SK-N-SH (cell line): ENCODE data around the gene LRP11. TPM values are rescaled to one million over a fixed set of nuclear protein-coding genes. Genes with fewer than 3 reads are reported as not detected.

Experiments used
- CTCF ChIA-PET: fragments of 300-600, 350-600 bp; formaldehyde crosslinking; extraction: SDS; loops from one replicate; lab custom pipeline; 2021; lab: Yijun Ruan, JAX
- POLR2A ChIA-PET: fragments of 350-600 bp; sonication (Branson Sonifier 250); formaldehyde crosslinking; extraction: SDS; loops from one replicate; lab custom pipeline; 2020; ENCODE audit warnings: antibody characterized with exemption, inconsistent platforms; lab: Yijun Ruan, JAX
- DNase-seq: peaks from one replicate; pipeline ENCODE4 v3.0.0; 2012
- H2AFZ ChIP-seq: fragments of 200-600 bp; sonication (generic); 2 replicates; pipeline ENCODE4 v1.8.1; 2016; ENCODE audit warnings: antibody characterized with exemption, mild to moderate bottlenecking, low read depth
- H3F3A ChIP-seq: fragments of 200-600 bp; sonication (generic); replicated peaks from 2 replicates; pipeline ENCODE3; 2016; ENCODE audit warnings: antibody characterized with exemption, mild to moderate bottlenecking; ENCODE audit not compliant: insufficient read depth
- H3K27ac ChIP-seq, 2 experiments: fragments of 200-500 bp in 1 of 2; fragments of 200-600 bp in 1 of 2; sonication (Bioruptor generic) in 1 of 2; sonication (generic), shearing (Covaris generic) in 1 of 2; 2 replicates each; pipeline versions ENCODE4 v1.5.1 to v1.6.1; 2014 to 2016; ENCODE audit warnings: low read depth in 2 of 2, inconsistent platforms in 1 of 2, low read length in 1 of 2, mild to moderate bottlenecking in 1 of 2, mixed read lengths in 1 of 2
- H3K27me3 ChIP-seq: fragments of 200-600 bp; sonication (generic), shearing (Covaris generic); 2 replicates; pipeline ENCODE4 v1.6.1; 2016; ENCODE audit warnings: mixed run types; ENCODE audit not compliant: insufficient read depth
- H3K36me3 ChIP-seq, 2 experiments: fragments of 200-500 bp in 1 of 2; fragments of 200-600 bp in 1 of 2; sonication (Bioruptor generic) in 1 of 2; sonication (generic) in 1 of 2; replicated peaks in 1 of 2; 2 replicates each; pipeline versions ENCODE3 to v1.5.1; 2014 to 2016; ENCODE audit warnings: low read length in 1 of 2, mild to moderate bottlenecking in 1 of 2; ENCODE audit not compliant: insufficient read depth in 2 of 2, control insufficient read depth in 1 of 2
- H3K4me1 ChIP-seq, 2 experiments: fragments of 200-500 bp in 1 of 2; fragments of 200-600 bp in 1 of 2; sonication (Bioruptor generic) in 1 of 2; sonication (generic), shearing (Covaris generic) in 1 of 2; 2 replicates each; pipeline versions ENCODE4 v1.5.1 to v1.6.1; 2014 to 2016; ENCODE audit warnings: low read depth in 1 of 2, low read length in 1 of 2, mixed run types in 1 of 2; ENCODE audit not compliant: insufficient read depth in 2 of 2, control insufficient read depth in 1 of 2
- H3K4me2 ChIP-seq: fragments of 200-600 bp; sonication (generic), shearing (Covaris generic); 2 replicates; pipeline ENCODE4 v1.6.1; 2017; ENCODE audit warnings: mixed run types
- H3K4me3 ChIP-seq, 2 experiments: fragments of 200-500 bp in 1 of 2; fragments of 200-600 bp in 1 of 2; sonication (Bioruptor generic) in 1 of 2; sonication (generic), shearing (Covaris generic) in 1 of 2; 2 replicates each; pipeline versions ENCODE4 v1.5.1 to v1.8.1; 2014 to 2016; ENCODE audit warnings: low read depth in 2 of 2, inconsistent platforms in 1 of 2, low read length in 1 of 2, mild to moderate bottlenecking in 1 of 2, mixed read lengths in 1 of 2, moderate library complexity in 1 of 2
- H3K79me2 ChIP-seq: fragments of 200-600 bp; sonication (generic); 2 replicates; pipeline ENCODE4 v1.8.1; 2017; ENCODE audit warnings: mild to moderate bottlenecking; ENCODE audit not compliant: insufficient read depth
- H3K9ac ChIP-seq: fragments of 200-600 bp; sonication (generic); 2 replicates; pipeline ENCODE4 v1.6.1; 2017; ENCODE audit warnings: mixed run types
- H3K9me2 ChIP-seq: fragments of 200-600 bp; sonication (generic); 2 replicates; pipeline ENCODE4 v1.6.1; 2017; ENCODE audit warnings: mixed run types
- H3K9me3 ChIP-seq: fragments of 200-600 bp; sonication (generic); 2 replicates; pipeline ENCODE4 v1.6.1; 2017; ENCODE audit warnings: mixed run types, mild to moderate bottlenecking, moderate library complexity
- H4K20me1 ChIP-seq: fragments of 200-600 bp; sonication (generic); 2 replicates; pipeline ENCODE4 v1.6.1; 2017; ENCODE audit warnings: mild to moderate bottlenecking, mixed run types; ENCODE audit not compliant: insufficient read depth
- CHD2 ChIP-seq: fragments of 150-350 bp; IDR thresholded peaks from 2 replicates; pipeline ENCODE4 v1.6.1; 2018; ENCODE audit warnings: low read length; ENCODE audit not compliant: partially characterized antibody
- EP300 ChIP-seq, 2 experiments: IDR thresholded peaks; 2 replicates each; pipeline versions ENCODE4 v1.4.0 to v1.6.1; 2012; ENCODE audit warnings: borderline replicate concordance in 1 of 2, low read depth in 1 of 2, low read length in 1 of 2
- FOSL2 ChIP-seq: IDR thresholded peaks from 2 replicates; pipeline ENCODE4 v1.4.0; 2012; ENCODE audit warnings: low read depth, mild to moderate bottlenecking, moderate library complexity, borderline replicate concordance
- FOXJ3 ChIP-seq: sonication (generic); formaldehyde crosslinking; IDR thresholded peaks from 2 replicates; pipeline ENCODE4 v1.5.1; 2020; ENCODE audit warnings: mild to moderate bottlenecking, missing genetic modification reagents
- GABPA ChIP-seq: IDR thresholded peaks from 2 replicates; pipeline ENCODE4 v1.4.0; 2012; ENCODE audit warnings: low read depth, mild to moderate bottlenecking
- JUND ChIP-seq: IDR thresholded peaks from 2 replicates; pipeline ENCODE4 v1.4.0; 2012
- NFIC ChIP-seq: IDR thresholded peaks from 2 replicates; pipeline ENCODE4 v1.4.0; 2012; ENCODE audit warnings: borderline replicate concordance
- POLR2AphosphoS5 ChIP-seq: IDR thresholded peaks from 2 replicates; pipeline ENCODE4 v1.6.1; 2012; ENCODE audit warnings: low read depth, low read length
- TAF1 ChIP-seq: IDR thresholded peaks from 2 replicates; pipeline ENCODE4 v1.6.1; 2012; ENCODE audit warnings: low read depth, mild to moderate bottlenecking, low read length, moderate library complexity, borderline replicate concordance
- USF1 ChIP-seq: IDR thresholded peaks from 2 replicates; pipeline ENCODE4 v1.4.0; 2012; ENCODE audit warnings: low read depth, borderline replicate concordance
- WGBS: methylation state at CpG from one replicate; pipeline ENCODE4 v1.1.6; 2017; ENCODE audit warnings: low lambda C conversion rate; 5-methylcytosine and 5-hydroxymethylcytosine counted together
- polyA plus RNA-seq, 3 experiments: library from polyadenylated mRNA; depleted of rRNA; stranded (reverse); fragments of >200 nt; gene quantifications; 2 replicates each; pipeline ENCODE4 v1.2.3, GENCODE V29; 2012
- TF ChIP-seq, protein P1 (sequence below): IDR thresholded peaks from 2 replicates; pipeline ENCODE4 v1.4.0; 2012; ENCODE audit warnings: low read depth

The LRP11 gene
- polyA plus RNA-seq, 1 of the 3 experiments (the other 2 are of a cell fraction), result 25.0 TPM

- no peak for TF ChIP-seq CHD2
Measured at GRCh38 chr6:149897015-149897697, 33.0 kb upstream of the LRP11 start (continued).

GRCh38 chr6:149896491-149896890, 32.3 kb upstream of the LRP11 start:
- peak overlapping the region in 1 of 2 experiments; percentile 84; a peak in 3 of 4 replicates for H3K27ac ChIP-seq

GRCh38 chr6:149895833-149896271, 31.7 kb upstream of the LRP11 start:
- H2AFZ ChIP-seq, result peak overlapping the region; percentile 49
- H3K79me2 ChIP-seq, result no peaks in the 10 kb centered on the region
- H3K9ac ChIP-seq, result no peak overlapping the region
- 53% methylated on average over 5 of the region's 5 CpGs for WGBS
- TF ChIP-seq CHD2, result no peak
- peak; percentile 61 for TF ChIP-seq NFIC
- TF ChIP-seq, protein P1, sequence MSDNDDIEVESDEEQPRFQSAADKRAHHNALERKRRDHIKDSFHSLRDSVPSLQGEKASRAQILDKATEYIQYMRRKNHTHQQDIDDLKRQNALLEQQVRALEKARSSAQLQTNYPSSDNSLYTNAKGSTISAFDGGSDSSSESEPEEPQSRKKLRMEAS, result peak; percentile 37
- peak; percentile 36; the same call in 1 of the 2 replicates for TF ChIP-seq FOSL2
- TF ChIP-seq USF1, result no peak
- no peak for TF ChIP-seq JUND
- H3K36me3 ChIP-seq, result no peaks in the 10 kb centered on the region
- ChIA-PET CTCF (no interaction called here), POLR2A (no interaction called here)
- H3K9me3 ChIP-seq, result no peaks in the 10 kb centered on the region
- H3K4me1 ChIP-seq, result peaks cover 5 to 21% of the 10 kb centered on the region in 2 experiments; a peak in 3 of 4 replicates
- H3K27ac ChIP-seq, result peak overlapping the region; percentile 17 to 84; a peak in 3 of 4 replicates
- H3K9me2 ChIP-seq, result no peaks in the 10 kb centered on the region
- peak overlapping the region; percentile 73 for H3K4me2 ChIP-seq
- H3K4me3 ChIP-seq, result no peak overlapping the region
- peaks cover 24% of the 10 kb centered on the region for H3F3A ChIP-seq
- H4K20me1 ChIP-seq, result no peaks in the 10 kb centered on the region
- DNase-seq, result peak; percentile 44
- no peaks in the 10 kb centered on the region for H3K27me3 ChIP-seq

More at GRCh38 chr6:149896491-149896890, 32.3 kb upstream of the LRP11 start:
- Histone ChIP-seq H2AFZ (peak overlapping the region; percentile 84; the same call in 1 of the 2 replicates), H3K4me2 (peak overlapping the region; percentile 73), H4K20me1 (no peaks in the 10 kb centered on the region), H3K9ac (peak overlapping the region; percentile 44; the same call in 1 of the 2 replicates), H3K9me2 (no peaks in the 10 kb centered on the region), H3K79me2 (no peaks in the 10 kb centered on the region), H3K36me3 (no peaks in the 10 kb centered on the region), H3K27me3 (no peaks in the 10 kb centered on the region), H3F3A (peaks cover 24% of the 10 kb centered on the region), H3K4me3 (peak overlapping the region in 1 of 2 experiments; percentile 59; a peak in 1 of 4 replicates), H3K4me1 (peaks cover 5 to 21% of the 10 kb centered on the region in 2 experiments; a peak in 3 of 4 replicates)
- DNase-seq, result no peak
- 88% methylated on average over 3 of the region's 3 CpGs for WGBS
- CTCF ChIA-PET, result no interaction called here
- TF ChIP-seq JUND, result peak; percentile 13; the same call in 1 of the 2 replicates
- no peak for TF ChIP-seq POLR2AphosphoS5
- TF ChIP-seq FOXJ3 (CRISPR knock-in tag), result no peak
- no peak for TF ChIP-seq GABPA
- peak; percentile 22; the same call in 1 of the 2 replicates for TF ChIP-seq FOSL2
- no peak for TF ChIP-seq TAF1
- no peak for TF ChIP-seq EP300 (IDR thresholded peaks at IDR 0.05; ENCODE audit: borderline replicate concordance in 1 of 2, low read depth in 1 of 2, low read length in 1 of 2)
- TF ChIP-seq, all 33 proteins: peak for 2
- POLR2A ChIA-PET, result no interaction called here
- H3K9me3 ChIP-seq, result no peaks in the 10 kb centered on the region
